Measurements from ENCODE around the gene FDXACB1. TPM values are rescaled to one million over a fixed set of nuclear protein-coding genes. Genes with fewer than 3 reads are reported as not detected.

Gene FDXACB1
- total and polyA plus RNA-seq, 9 of the 15 experiments (the other 6 are each of a cell fraction or from before 2014, with no cell fraction given) = 3.2 to 7.5 (median 5.3) TPM

- TF ChIP-seq YBX1 (IDR thresholded peaks at IDR 0.05) = no peak
- no peak for TF ChIP-seq ELK3 (CRISPR knock-in tag; IDR thresholded peaks at IDR 0.05)
- no peak for TF ChIP-seq HNRNPLL (IDR thresholded peaks at IDR 0.05; ENCODE audit: low read depth, low read length, poor library complexity, severe bottlenecking)
- TF ChIP-seq ZNF77 (CRISPR knock-in tag; IDR thresholded peaks at IDR 0.05) = no peak
- TF ChIP-seq TCFL5 (CRISPR knock-in tag; conservative IDR thresholded peaks at IDR 0.05) = no peak
- no peak for TF ChIP-seq ZNF79 (CRISPR knock-in tag; IDR thresholded peaks at IDR 0.05; ENCODE audit: low read depth)
Measured at GRCh38 chr11:111905411-111905810, 26.4 kb upstream of the FDXACB1 start (continued).

DNA sequence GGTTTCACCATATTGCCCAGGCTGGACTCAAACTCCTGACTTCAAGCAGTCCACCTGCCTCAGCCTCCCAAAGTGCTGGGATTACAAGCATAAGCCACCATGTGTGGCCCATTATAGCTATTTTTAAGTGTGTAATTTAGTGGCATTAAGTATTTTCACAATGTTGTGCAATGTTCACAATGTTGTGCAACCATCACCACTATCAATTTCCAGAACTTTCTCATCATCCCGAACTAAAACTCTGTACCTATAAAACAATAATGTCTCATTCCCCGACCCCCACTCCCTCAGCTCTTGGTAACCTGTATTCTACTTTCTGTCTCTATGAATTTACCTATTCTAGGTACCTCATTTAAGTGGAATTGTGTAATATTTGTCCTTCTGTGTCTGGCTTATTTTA is 7.9 kb upstream of the FDXACB1 start:
- no peak overlapping the region for H3K27ac ChIP-seq (ENCODE audit: extremely low read depth, low read depth, low read length)
- H3K27me3 ChIP-seq (ENCODE audit: control insufficient read depth in 2 of 2, insufficient read depth in 2 of 2, low read length in 2 of 2) = no peaks in the 10 kb centered on the region
- in situ Hi-C loops (cut with MboI) = no loop called here
- H3K36me3 ChIP-seq (ENCODE audit: control insufficient read depth, insufficient read depth, low read length) = no peaks in the 10 kb centered on the region
- 42% methylated on average over 2 of the region's 2 CpGs for WGBS (ENCODE audit: insufficient coverage, low coverage, missing lambda C conversion rate)
- H3K9ac ChIP-seq (ENCODE audit: insufficient read depth in 1 of 2, low read depth in 2 of 2, low read length in 2 of 2) = no peak overlapping the region
- H3K79me2 ChIP-seq (ENCODE audit: control insufficient read depth, insufficient read depth, low read length) = no peaks in the 10 kb centered on the region
- FAIRE-seq (no peak), DNase-seq (ENCODE audit: extremely low read depth in 1 of 4, low spot score in 3 of 4) (no peak), ATAC-seq (no peak)
- ChIA-PET POLR2A (interaction anchor here (0.8 to 1.1 kb wide), 2 partner anchors 15 to 24 kb away, joined by 3 to 7 read pairs; partner anchors contain the start of gene ALG9), CTCF (ENCODE audit: low intra/inter-chr PET ratio) (no interaction called here)
- intact Hi-C loops (cut with micrococcal nuclease) = no loop called here
- no TSS peak for BruUV-seq (replicated peaks)
- no peaks in the 10 kb centered on the region for H3K9me1 ChIP-seq (ENCODE audit: control insufficient read depth, insufficient read depth, low read length)
- H3K4me2 ChIP-seq (ENCODE audit: insufficient read depth, low read length) = no peak overlapping the region
- peaks cover 0 to 9% of the 10 kb centered on the region in 2 experiments; a peak in 2 of 5 replicates for H3K4me1 ChIP-seq (replicated peaks in 1 of 2; ENCODE audit: control insufficient read depth in 2 of 2, insufficient read depth in 2 of 2, low read length in 2 of 2)
- H3K4me3 ChIP-seq = no peak overlapping the region
- no peaks in the 10 kb centered on the region for H3K9me3 ChIP-seq (replicated peaks; ENCODE audit: control insufficient read depth, insufficient read depth, low read depth, low read length)
- H4K20me1 ChIP-seq (replicated peaks; ENCODE audit: control insufficient read depth, insufficient read depth, low read length) = no peaks in the 10 kb centered on the region
- no peak for TF ChIP-seq TAF7 (tag; IDR thresholded peaks at IDR 0.05)
- no peak for TF ChIP-seq FOXJ2 (tag; IDR thresholded peaks at IDR 0.05)
- no peak for TF ChIP-seq OTX1 (CRISPR knock-in tag; IDR thresholded peaks at IDR 0.05)
- no peak for TF ChIP-seq MAFG (tag; conservative IDR thresholded peaks at IDR 0.05)
- TF ChIP-seq LCOR (CRISPR knock-in tag; IDR thresholded peaks at IDR 0.05) = no peak
- TF ChIP-seq CEBPB (tag; IDR thresholded peaks at IDR 0.05) = peak; percentile 91
- TF ChIP-seq CEBPG (CRISPR knock-in tag; IDR thresholded peaks at IDR 0.05) = peak; percentile 54; the same call in 1 of the 2 replicates
- TF ChIP-seq CEBPG (tag; conservative IDR thresholded peaks at IDR 0.05 in 1 of 2, IDR thresholded peaks at IDR 0.05 in 1 of 2) = peak; percentile 53 to 75
- no peak for TF ChIP-seq ILF3 (IDR thresholded peaks at IDR 0.05; ENCODE audit: borderline replicate concordance)
- TF ChIP-seq ZNF239 (CRISPR knock-in tag; IDR thresholded peaks at IDR 0.05) = no peak
- no peak for TF ChIP-seq ZNF354B (CRISPR knock-in tag; IDR thresholded peaks at IDR 0.05)
- H2AFZ ChIP-seq (ENCODE audit: low read depth, low read length) = no peak overlapping the region

Measured in K562 (cell line).